ENCODE results near the gene BRD4. TPM values are rescaled to one million over a fixed set of nuclear protein-coding genes. Genes with fewer than 3 reads are reported as not detected.

BRD4 gene
- total and polyA plus RNA-seq, 8 donors = 51.1 to 89.6 (median 56.6) TPM

- no peaks in the 10 kb centered on the region for H3K27me3 ChIP-seq
- no peaks in the 10 kb centered on the region for H3K9me3 ChIP-seq
- peaks cover 61 to 100% of the 10 kb centered on the region in 2 donors for H3K4me1 ChIP-seq
- peaks cover 0 to 5% of the 10 kb centered on the region in 2 donors for H3K36me3 ChIP-seq
- H3K27ac ChIP-seq = no peak overlapping the region
- TF ChIP-seq CTCF (IDR thresholded peaks at IDR 0.05) = no peak
- no peak for ATAC-seq
- intact Hi-C loops (cut with DNase I) = no loop called here
- H3K4me3 ChIP-seq = no peak overlapping the region
- DNase-seq = no peak
Measured at GRCh38 chr19:15292140-15292539, 40.2 kb downstream of the BRD4 start.

GRCh38 chr19:15291548-15292021 lies 40.8 kb downstream of the BRD4 start:
- ATAC-seq (no peak), DNase-seq (no peak)
- Histone ChIP-seq H3K9me3 (no peaks in the 10 kb centered on the region), H3K36me3 (peaks cover 0 to 5% of the 10 kb centered on the region in 2 donors), H3K27ac (no peak overlapping the region), H3K4me3 (no peak overlapping the region), H3K27me3 (no peaks in the 10 kb centered on the region), H3K4me1 (peaks cover 61 to 100% of the 10 kb centered on the region in 2 donors)
- intact Hi-C loops (cut with DNase I) = no loop called here
- no peak for TF ChIP-seq CTCF (IDR thresholded peaks at IDR 0.05)

- H3K4me1 ChIP-seq = peaks cover 58 to 100% of the 10 kb centered on the region in 2 donors
- H3K9me3 ChIP-seq = no peaks in the 10 kb centered on the region
- no peak overlapping the region for H3K4me3 ChIP-seq
- no peak overlapping the region for H3K27ac ChIP-seq
- DNase-seq = no peak
- ATAC-seq = no peak
- intact Hi-C loops (cut with DNase I) = no loop called here
- no peaks in the 10 kb centered on the region for H3K27me3 ChIP-seq
- H3K36me3 ChIP-seq = peaks cover 0 to 2% of the 10 kb centered on the region in 2 donors
- TF ChIP-seq CTCF (IDR thresholded peaks at IDR 0.05) = no peak
Measured at GRCh38 chr19:15291089-15291488, 41.2 kb downstream of the BRD4 start.

GRCh38 chr19:15290166-15290565 lies 42.2 kb downstream of the BRD4 start:
- DNase-seq (no peak), ATAC-seq (no peak)
- no peaks in the 10 kb centered on the region for H3K27me3 ChIP-seq
- H3K4me3 ChIP-seq = no peak overlapping the region
- no peak overlapping the region for H3K27ac ChIP-seq
- no peaks in the 10 kb centered on the region for H3K36me3 ChIP-seq
- peaks cover 66 to 100% of the 10 kb centered on the region in 2 donors for H3K4me1 ChIP-seq
- no peak for TF ChIP-seq CTCF (IDR thresholded peaks at IDR 0.05)
- no peaks in the 10 kb centered on the region for H3K9me3 ChIP-seq
- intact Hi-C loops (cut with DNase I) = no loop called here

- intact Hi-C loops (cut with DNase I) = no loop called here
- no peak overlapping the region for H3K27ac ChIP-seq
Measured at GRCh38 chr19:15289673-15290072, 42.7 kb downstream of the BRD4 start.

More at GRCh38 chr19:15289673-15290072, 42.7 kb downstream of the BRD4 start:
- no peaks in the 10 kb centered on the region for H3K9me3 ChIP-seq
- ATAC-seq (peak; percentile 41), DNase-seq (no peak)
- H3K4me1 ChIP-seq = peaks cover 67 to 100% of the 10 kb centered on the region in 2 donors
- no peaks in the 10 kb centered on the region for H3K36me3 ChIP-seq
- no peaks in the 10 kb centered on the region for H3K27me3 ChIP-seq
- no peak overlapping the region for H3K4me3 ChIP-seq
- TF ChIP-seq CTCF (IDR thresholded peaks at IDR 0.05) = no peak
